GM21619 (cell line): ENCODE measurements around the gene MYL6.
"Not testable (repeated sequence)": the region's sequence is repeated elsewhere in the genome, so short reads cannot be mapped to it uniquely, and the experiment has no call there.

ENCODE experiments used
- ATAC-seq: cut with Tn5 transposase; IDR thresholded peaks from one replicate; pipeline ENCODE4 v1.9.1; 2021; ENCODE audit not compliant: unreplicated experiment

MYL6 gene

GRCh38 chr12:56156464-56157200 is 1.5 kb upstream of the MYL6 start:
- not testable (repeated sequence) for ATAC-seq

DNA sequence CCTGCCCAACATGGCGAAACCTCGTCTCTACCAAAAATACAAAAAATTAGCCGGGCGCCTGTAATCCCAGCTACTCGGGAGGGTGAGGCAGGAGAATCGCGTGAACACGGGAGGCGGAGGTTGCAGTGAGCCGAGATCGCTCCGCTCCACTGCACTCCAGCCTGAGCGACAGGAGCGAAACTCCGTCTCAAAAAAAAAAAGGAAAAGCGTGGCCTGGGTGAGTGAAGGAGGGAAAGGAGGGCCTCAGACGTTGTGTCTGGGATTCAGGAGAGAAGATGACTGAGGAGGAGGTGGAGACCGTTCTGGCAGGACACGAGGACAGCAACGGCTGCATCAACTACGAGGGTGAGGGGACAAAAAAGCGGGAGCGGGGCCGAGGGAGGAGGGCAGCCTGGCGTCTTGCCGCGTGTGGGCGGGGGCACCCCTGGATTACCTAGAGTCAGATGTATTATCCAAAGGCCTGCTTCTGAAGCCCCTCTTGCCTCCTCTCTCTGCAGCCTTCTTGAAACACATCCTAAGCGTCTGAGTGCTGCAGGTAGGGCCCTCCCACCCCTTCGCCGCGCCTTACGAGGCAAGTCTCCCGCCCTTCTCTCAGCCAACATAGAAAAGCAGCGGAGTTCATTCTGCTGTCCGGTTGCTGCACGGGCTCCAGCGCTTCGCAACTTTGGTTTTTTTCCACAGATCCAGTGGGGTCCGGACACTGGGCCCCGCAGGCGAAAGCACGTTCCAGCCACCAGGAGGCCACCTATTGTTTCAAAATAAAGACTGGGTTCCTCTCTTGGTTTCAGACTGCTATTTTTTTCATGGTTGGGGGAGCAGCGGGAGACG is 744 bp upstream of the MYL6 start:
- peak; percentile 28 for ATAC-seq

DNA sequence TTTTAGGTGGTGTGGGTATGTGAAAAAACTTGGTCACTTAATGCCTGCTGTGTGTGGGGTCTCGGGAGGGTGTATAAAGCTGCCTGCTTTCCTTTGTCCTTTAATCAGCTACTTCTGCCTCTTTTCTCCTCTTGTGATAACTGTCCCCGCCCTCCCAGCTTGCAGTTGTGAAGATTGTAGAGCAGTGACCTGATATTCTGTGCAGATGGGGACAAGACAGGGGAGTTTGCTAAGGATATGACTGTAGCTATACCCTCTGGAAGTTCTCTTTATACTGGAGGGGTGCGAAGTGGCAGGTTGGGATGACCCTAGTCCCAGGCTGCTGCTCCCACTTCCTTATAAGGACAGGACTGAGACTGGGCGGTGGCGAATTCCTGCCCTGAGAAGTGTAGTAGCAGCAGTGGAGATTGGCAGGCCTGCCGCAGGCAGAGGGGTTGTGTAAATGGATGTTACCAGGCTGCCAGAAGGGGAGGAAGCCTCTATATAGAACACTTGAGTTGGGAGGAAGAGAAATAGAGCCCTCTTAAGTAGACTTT is 835 bp downstream of the MYL6 start:
- ATAC-seq: no peak

- no peak for ATAC-seq
These were observed 1.5 kb downstream of the MYL6 start for GRCh38 chr12:56159482-56160192.

- ATAC-seq: no peak
These were observed 2.1 kb downstream of the MYL6 start for GRCh38 chr12:56160193-56160763.

GRCh38 chr12:56160894-56161689 is 2.9 kb downstream of the MYL6 start:
- no peak for ATAC-seq

GRCh38 chr12:56161690-56162351 is 3.7 kb downstream of the MYL6 start:
- no peak for ATAC-seq

DNA sequence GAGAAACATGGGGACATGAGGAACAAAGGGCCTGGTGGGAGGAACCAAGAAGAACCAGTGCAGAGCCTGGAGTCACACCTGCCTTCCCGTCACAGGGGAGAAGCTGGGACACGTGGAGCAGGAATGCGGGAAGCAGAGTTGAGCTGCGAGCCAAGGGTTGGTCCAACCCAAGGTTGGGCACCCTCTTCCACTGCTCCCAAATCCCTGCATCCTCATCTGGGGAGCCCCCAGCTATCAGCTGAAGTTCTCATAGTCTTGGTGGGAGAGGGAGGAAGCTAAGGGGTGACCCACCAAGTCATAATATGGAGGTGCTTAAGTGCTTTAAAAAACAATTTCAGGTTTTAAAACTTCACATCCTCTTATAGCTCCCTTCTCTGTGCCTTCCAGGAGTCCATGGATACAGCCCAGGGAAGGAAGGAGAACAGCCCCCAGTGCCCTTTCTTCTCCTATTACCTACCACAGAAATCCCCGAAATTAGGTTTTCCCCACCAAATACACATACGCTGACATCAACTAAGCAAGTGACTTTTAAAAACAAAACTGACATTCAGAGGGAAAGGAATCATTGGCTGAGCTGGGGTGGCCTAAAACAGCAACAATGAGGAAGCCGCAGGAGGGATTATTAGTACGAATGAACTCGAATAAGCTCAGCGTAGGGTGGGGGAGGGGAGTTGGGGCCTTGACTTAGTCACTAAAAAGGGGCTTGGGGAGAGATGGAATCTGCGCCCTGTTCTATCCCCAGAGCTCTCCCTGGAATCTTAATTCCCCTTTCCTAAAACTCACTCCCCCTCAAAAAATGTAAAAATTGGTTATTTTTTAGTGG is 4.5 kb downstream of the MYL6 start:
- ATAC-seq: no peak

DNA sequence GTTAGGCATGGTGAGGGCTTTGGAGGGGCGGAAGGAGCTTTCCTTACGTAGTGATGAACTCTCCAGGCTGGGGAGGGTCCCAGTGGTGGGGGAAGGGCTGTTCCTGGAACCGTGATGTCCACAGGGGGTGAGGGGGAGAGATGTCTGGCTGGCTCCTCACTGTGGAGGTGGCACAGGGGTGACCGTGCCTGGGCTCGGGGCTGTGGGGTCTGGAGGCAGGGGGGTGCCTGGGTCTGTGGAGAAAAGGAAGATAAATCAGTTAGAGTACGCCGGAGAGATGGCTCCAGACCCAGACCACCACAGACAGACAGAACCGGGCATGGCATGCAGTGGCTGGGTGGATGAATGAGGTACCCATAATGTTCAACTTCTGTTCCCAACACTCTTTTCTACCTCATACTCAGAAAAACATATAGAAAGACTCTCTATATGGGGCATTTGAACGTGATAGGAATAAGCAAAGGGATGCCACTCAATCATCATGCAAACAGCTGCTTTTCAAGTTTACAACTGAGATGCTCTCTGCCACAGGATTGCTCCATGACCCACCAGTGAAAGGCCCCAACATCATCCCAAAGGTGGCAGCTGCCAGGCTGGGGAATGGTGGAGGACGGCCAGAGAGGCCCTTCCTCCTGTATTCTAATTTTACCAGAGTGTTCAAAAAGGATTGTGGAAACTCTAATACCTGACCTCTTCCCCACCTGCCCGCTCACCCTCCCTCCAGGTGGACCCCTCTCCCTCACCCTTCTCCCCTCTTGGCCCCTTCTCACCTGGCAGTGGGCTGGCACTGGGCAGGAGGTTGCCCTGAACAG is 5.6 kb downstream of the MYL6 start:
- no peak for ATAC-seq

- ATAC-seq: no peak
These were observed 6.2 kb downstream of the MYL6 start for GRCh38 chr12:56164345-56164729.

- no peak for ATAC-seq
These were observed 7.2 kb downstream of the MYL6 start for GRCh38 chr12:56165369-56165768.

DNA sequence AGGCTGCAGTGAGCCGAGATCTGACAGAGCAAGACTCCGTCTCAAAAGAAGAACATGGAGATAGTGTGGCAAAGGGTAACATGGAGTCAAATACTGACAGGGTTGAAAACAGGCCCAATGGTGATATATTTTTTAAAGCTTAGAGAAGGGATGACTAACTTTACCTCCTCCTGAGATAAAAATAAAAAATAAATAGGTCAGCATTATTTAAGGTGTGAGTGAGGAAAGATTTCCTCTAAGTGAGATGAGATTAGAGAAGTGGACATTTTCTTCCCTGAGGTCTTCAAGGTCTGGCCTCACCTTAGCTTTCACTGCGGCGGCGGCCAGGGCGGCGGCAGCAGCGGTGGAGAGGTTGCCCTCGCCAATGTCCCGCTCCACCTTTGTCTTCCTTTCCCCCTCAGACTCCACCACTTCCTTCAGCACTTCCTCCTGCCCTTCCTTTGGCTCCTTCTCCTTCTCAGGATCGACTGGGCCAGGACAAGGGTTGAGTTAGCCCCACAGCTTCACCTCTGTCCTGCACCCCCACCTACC is 11.1 kb downstream of the MYL6 start:
- ATAC-seq: no peak

GRCh38 chr12:56172839-56173238 is 14.7 kb downstream of the MYL6 start:
- no peak for ATAC-seq

- ATAC-seq: no peak
These were observed 20.2 kb downstream of the MYL6 start for GRCh38 chr12:56178347-56178746.

GRCh38 chr12:56186957-56187356 is 28.8 kb downstream of the MYL6 start:
- no peak for ATAC-seq

DNA sequence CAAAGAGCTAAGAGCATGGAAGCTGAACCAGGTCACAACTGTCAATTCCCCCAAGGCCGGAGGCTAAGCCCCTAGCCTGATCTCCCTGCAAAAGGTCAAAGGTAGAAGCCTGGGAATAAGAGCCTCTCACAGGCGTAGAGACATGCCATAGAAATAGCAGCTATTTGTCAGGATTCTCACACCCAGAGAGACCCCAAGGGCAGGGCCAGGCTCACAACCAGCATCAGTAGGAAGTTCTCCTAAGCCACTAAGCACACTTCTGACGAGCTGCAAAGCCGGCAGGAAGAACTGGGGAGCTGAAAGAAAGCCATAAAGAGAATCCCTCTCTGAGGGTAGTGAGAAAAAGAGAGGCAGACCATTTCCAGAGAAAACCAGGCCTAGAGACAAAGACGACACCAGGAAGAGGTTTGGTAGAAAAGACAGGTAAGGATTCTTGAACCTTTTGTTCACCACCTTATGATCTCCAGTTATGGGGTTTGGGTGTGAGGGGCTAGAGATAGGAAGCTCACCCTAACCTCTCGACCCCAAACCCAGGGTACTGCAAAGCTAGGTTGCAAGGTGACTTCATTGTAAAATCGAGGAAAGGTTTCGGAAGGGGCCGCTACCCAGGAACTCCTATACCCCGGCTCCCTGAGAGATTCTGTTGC is 30.1 kb downstream of the MYL6 start:
- ATAC-seq: no peak

GRCh38 chr12:56188778-56189098 is 30.6 kb downstream of the MYL6 start:
- ATAC-seq: no peak
